ENCODE results near the gene DOCK1.

DNA sequence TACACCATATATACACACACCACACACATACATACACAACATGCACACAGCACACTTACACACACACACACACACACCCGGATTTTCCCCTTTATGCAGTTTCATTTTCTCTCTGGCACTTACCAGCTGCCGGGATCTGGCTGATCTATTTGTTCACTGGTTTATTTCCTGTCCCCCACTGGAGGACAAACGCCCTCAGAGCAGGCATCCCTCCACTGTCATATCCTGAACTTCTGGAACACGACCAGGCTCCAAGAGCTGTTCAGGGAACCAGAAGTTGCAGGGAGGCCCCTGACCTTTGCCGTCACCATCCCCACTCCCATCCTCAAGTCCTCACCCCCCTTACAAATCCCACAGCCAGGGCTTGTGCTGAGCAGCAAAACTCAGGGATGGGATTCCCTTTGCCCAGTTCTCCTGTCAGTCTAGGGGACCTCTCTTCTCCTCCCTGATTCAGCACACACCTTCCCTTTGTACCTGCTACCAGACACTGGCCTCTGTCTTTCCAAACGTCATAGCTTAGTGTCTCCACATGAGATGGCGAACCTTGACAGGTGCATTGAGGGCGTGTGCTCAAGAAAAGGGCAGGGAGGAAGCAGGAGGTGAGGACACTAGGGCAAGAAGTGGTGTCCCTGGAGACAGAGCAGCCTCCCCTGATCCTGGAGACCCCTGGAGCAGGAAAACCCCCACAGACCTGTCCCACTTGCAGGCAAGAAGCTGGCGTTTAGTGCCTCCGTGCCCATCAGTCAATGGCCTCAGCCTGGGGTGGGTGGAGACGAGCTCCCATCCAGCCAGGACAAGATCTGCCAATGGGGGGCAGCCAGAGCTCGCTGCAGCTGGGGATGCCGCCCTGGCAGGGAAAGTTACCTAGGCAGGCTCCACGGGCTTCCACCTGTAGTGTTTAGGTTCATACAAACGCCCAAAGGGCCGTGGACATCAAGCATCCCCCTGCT lies 12.7 kb upstream of the DOCK1 start:
- TF ChIP-seq TAF1 (IDR thresholded peaks at IDR 0.05; ENCODE audit: borderline replicate concordance, low read depth, low read length) (no peak), YY1 (IDR thresholded peaks at IDR 0.05; ENCODE audit: low read depth) (no peak), SIN3A (IDR thresholded peaks at IDR 0.05; ENCODE audit: borderline replicate concordance, low read depth, low read length) (no peak), RAD21 (IDR thresholded peaks at IDR 0.05; ENCODE audit: low read length) (no peak), POLR2AphosphoS5 (IDR thresholded peaks at IDR 0.05; ENCODE audit: low read depth, low read length) (no peak), EP300 (IDR thresholded peaks at IDR 0.05; ENCODE audit: borderline replicate concordance in 1 of 2, low read depth in 1 of 2, low read length in 1 of 2) (no peak), FOSL2 (IDR thresholded peaks at IDR 0.05; ENCODE audit: borderline replicate concordance, low read depth) (no peak), TCF12 (IDR thresholded peaks at IDR 0.05) (no peak), CHD2 (IDR thresholded peaks at IDR 0.05; ENCODE audit: low read length, partially characterized antibody) (no peak)
- TF ChIP-seq, protein P1, sequence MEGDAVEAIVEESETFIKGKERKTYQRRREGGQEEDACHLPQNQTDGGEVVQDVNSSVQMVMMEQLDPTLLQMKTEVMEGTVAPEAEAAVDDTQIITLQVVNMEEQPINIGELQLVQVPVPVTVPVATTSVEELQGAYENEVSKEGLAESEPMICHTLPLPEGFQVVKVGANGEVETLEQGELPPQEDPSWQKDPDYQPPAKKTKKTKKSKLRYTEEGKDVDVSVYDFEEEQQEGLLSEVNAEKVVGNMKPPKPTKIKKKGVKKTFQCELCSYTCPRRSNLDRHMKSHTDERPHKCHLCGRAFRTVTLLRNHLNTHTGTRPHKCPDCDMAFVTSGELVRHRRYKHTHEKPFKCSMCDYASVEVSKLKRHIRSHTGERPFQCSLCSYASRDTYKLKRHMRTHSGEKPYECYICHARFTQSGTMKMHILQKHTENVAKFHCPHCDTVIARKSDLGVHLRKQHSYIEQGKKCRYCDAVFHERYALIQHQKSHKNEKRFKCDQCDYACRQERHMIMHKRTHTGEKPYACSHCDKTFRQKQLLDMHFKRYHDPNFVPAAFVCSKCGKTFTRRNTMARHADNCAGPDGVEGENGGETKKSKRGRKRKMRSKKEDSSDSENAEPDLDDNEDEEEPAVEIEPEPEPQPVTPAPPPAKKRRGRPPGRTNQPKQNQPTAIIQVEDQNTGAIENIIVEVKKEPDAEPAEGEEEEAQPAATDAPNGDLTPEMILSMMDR (IDR thresholded peaks at IDR 0.05) = no peak
- TF ChIP-seq, protein P2, sequence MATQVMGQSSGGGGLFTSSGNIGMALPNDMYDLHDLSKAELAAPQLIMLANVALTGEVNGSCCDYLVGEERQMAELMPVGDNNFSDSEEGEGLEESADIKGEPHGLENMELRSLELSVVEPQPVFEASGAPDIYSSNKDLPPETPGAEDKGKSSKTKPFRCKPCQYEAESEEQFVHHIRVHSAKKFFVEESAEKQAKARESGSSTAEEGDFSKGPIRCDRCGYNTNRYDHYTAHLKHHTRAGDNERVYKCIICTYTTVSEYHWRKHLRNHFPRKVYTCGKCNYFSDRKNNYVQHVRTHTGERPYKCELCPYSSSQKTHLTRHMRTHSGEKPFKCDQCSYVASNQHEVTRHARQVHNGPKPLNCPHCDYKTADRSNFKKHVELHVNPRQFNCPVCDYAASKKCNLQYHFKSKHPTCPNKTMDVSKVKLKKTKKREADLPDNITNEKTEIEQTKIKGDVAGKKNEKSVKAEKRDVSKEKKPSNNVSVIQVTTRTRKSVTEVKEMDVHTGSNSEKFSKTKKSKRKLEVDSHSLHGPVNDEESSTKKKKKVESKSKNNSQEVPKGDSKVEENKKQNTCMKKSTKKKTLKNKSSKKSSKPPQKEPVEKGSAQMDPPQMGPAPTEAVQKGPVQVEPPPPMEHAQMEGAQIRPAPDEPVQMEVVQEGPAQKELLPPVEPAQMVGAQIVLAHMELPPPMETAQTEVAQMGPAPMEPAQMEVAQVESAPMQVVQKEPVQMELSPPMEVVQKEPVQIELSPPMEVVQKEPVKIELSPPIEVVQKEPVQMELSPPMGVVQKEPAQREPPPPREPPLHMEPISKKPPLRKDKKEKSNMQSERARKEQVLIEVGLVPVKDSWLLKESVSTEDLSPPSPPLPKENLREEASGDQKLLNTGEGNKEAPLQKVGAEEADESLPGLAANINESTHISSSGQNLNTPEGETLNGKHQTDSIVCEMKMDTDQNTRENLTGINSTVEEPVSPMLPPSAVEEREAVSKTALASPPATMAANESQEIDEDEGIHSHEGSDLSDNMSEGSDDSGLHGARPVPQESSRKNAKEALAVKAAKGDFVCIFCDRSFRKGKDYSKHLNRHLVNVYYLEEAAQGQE (IDR thresholded peaks at IDR 0.05; ENCODE audit: low read depth, low read length) = no peak

All from SK-N-SH (cell line).